ENCODE results near the gene CD274. TPM values are rescaled to one million over a fixed set of nuclear protein-coding genes. Genes with fewer than 3 reads are reported as not detected.

The CD274 gene
- total RNA-seq: 16.5 TPM
- long read RNA-seq, transcript CD274-202 (7 exons, 3,644 nt): major isoform, 6 of 10 reads
- long read RNA-seq, partial matches to known transcripts: 0 of 10 reads
- long read RNA-seq, other reads (novel, unspliced or antisense): 4 of 10 reads

DNA sequence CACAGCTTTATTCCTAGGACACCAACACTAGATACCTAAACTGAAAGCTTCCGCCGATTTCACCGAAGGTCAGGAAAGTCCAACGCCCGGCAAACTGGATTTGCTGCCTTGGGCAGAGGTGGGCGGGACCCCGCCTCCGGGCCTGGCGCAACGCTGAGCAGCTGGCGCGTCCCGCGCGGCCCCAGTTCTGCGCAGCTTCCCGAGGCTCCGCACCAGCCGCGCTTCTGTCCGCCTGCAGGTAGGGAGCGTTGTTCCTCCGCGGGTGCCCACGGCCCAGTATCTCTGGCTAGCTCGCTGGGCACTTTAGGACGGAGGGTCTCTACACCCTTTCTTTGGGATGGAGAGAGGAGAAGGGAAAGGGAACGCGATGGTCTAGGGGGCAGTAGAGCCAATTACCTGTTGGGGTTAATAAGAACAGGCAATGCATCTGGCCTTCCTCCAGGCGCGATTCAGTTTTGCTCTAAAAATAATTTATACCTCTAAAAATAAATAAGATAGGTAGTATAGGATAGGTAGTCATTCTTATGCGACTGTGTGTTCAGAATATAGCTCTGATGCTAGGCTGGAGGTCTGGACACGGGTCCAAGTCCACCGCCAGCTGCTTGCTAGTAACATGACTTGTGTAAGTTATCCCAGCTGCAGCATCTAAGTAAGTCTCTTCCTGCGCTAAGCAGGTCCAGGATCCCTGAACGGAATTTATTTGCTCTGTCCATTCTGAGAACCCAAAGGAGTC, at the start of gene CD274:
Gene CD274 (plus strand): TSS at position 184 of the 733 bp plus-strand sequence. CDS start 5,572 bp downstream, outside the sequence.
- H3K27me3 ChIP-seq (ENCODE audit: low read depth): no peaks in the 10 kb centered on the region
- intact Hi-C loops (cut with DNase I): no loop called here
- DNase-seq: peak; percentile 96
- TF ChIP-seq, protein P1, sequence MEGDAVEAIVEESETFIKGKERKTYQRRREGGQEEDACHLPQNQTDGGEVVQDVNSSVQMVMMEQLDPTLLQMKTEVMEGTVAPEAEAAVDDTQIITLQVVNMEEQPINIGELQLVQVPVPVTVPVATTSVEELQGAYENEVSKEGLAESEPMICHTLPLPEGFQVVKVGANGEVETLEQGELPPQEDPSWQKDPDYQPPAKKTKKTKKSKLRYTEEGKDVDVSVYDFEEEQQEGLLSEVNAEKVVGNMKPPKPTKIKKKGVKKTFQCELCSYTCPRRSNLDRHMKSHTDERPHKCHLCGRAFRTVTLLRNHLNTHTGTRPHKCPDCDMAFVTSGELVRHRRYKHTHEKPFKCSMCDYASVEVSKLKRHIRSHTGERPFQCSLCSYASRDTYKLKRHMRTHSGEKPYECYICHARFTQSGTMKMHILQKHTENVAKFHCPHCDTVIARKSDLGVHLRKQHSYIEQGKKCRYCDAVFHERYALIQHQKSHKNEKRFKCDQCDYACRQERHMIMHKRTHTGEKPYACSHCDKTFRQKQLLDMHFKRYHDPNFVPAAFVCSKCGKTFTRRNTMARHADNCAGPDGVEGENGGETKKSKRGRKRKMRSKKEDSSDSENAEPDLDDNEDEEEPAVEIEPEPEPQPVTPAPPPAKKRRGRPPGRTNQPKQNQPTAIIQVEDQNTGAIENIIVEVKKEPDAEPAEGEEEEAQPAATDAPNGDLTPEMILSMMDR (IDR thresholded peaks at IDR 0.05): peak; percentile 71
- ATAC-seq: peak; percentile 98 to 99
- no peaks in the 10 kb centered on the region for H3K9me3 ChIP-seq
- H3K27ac ChIP-seq: peak within 1 kb of the TSS; percentile 91
- peak within 1 kb of the TSS; percentile 66 for H3K4me3 ChIP-seq
- no peaks in the 10 kb centered on the region for H3K36me3 ChIP-seq
- H3K4me1 ChIP-seq: peaks cover 60% of the 10 kb centered on the region

DNA sequence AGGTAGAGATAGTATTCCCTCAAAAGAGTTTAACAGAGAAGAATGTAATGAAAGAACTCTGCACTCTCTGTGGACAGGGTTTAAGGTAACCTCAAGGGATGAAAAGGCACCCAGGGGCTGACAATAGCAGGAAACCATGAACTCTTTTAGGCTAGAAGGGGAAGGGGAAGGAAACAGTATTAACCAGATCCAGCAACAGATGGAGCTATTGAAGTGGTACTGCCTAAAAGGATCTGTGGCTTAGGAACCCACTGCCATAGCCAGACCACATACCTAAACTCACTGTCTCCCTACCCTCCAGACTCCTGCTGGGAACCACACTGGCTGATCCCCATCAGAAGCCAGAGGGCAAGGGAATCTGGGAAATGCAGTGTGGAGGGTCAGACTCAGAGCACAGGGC, 48.1 kb upstream of the CD274 start:
- no peak overlapping the region for H3K4me3 ChIP-seq
- no peaks in the 10 kb centered on the region for H3K4me1 ChIP-seq
- no peak overlapping the region for H3K27ac ChIP-seq
- TF ChIP-seq, protein P1 (IDR thresholded peaks at IDR 0.05): no peak
- no peaks in the 10 kb centered on the region for H3K36me3 ChIP-seq
- ATAC-seq (no peak), DNase-seq (no peak)
- peaks cover 10% of the 10 kb centered on the region for H3K9me3 ChIP-seq
- H3K27me3 ChIP-seq (ENCODE audit: low read depth): no peaks in the 10 kb centered on the region
- intact Hi-C loops (cut with DNase I): no loop called here

DNA sequence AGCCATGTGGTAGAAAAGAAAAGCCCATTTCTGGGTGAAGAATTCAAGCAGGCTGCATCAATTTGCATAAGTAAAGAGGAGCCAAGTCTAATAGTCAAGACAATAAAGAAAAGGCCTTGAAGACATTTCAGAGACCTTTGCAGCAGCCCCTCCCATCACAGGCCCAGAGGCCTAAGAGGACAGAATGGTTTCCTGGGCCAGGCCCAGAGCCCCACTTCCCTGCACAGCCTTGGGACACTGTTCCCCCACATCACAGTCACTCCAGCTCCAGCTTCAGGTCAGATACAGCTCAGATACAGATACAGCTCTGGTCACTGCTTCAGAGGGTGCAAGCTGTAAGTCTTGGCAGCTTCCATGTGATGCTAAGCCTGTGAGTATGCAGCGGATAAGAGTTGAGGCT, 41.7 kb upstream of the CD274 start:
- H3K9me3 ChIP-seq: peaks cover 29% of the 10 kb centered on the region
- no peaks in the 10 kb centered on the region for H3K27me3 ChIP-seq (ENCODE audit: low read depth)
- H3K4me1 ChIP-seq: no peaks in the 10 kb centered on the region
- no peak overlapping the region for H3K27ac ChIP-seq
- no peak for ATAC-seq
- no peak for DNase-seq
- TF ChIP-seq, protein P1 (IDR thresholded peaks at IDR 0.05): no peak
- no peaks in the 10 kb centered on the region for H3K36me3 ChIP-seq
- intact Hi-C loops (cut with DNase I): no loop called here
- H3K4me3 ChIP-seq: no peak overlapping the region

DNA sequence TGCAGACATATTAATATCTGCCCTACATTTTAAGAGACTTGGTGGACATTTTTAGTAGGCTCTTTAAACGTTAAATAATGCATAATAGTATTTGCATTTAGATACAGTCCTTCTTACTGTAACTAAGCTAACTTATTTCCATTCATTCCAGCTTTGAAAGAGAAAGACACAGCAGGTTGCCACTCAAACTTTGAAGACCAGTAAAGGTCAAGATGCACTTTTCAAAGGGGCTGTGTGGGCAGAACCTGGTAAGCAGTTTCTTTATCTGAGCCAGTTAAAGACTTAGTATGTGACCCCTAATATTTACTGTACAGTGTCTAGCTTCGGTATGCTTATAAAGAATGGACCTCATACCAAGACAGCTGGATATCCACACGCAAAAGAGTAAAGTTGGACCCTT, 33.4 kb upstream of the CD274 start:
- H3K27me3 ChIP-seq (ENCODE audit: low read depth): no peaks in the 10 kb centered on the region
- no peaks in the 10 kb centered on the region for H3K4me1 ChIP-seq
- H3K9me3 ChIP-seq: no peaks in the 10 kb centered on the region
- H3K27ac ChIP-seq: no peak overlapping the region
- TF ChIP-seq, protein P1 (IDR thresholded peaks at IDR 0.05): no peak
- H3K4me3 ChIP-seq: no peak overlapping the region
- H3K36me3 ChIP-seq: peaks cover 3% of the 10 kb centered on the region
- intact Hi-C loops (cut with DNase I): no loop called here
- ATAC-seq: no peak
- DNase-seq: no peak

DNA sequence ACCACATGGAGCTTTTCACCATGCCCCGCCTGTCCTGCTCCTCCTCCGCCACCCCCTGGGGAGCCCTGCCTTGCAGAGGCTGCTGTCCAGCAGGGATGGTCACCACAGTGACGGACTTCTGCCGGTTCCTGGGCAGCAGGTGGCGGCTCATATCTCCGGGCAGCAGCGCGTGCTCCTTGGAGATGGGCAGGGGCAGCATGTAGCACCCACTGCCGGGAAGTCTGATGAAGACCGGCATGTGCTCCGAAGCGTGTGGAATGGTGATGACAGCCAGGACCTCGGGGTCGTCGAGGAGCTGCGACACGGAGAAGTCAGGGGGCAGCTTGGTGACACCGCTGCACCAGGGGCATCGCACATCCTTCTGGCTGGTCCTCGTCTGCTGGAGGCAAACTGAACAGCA, 31.9 kb upstream of the CD274 start:
- intact Hi-C loops (cut with DNase I): no loop called here
- Histone ChIP-seq H3K27me3 (ENCODE audit: low read depth) (no peaks in the 10 kb centered on the region), H3K9me3 (no peaks in the 10 kb centered on the region), H3K4me3 (no peak overlapping the region), H3K4me1 (no peaks in the 10 kb centered on the region), H3K27ac (no peak overlapping the region), H3K36me3 (peaks cover 3% of the 10 kb centered on the region)
- TF ChIP-seq, protein P1 (IDR thresholded peaks at IDR 0.05): no peak
- ATAC-seq (no peak), DNase-seq (no peak)
